ENCODE measurements around the gene INPP4A.

The INPP4A gene

DNA sequence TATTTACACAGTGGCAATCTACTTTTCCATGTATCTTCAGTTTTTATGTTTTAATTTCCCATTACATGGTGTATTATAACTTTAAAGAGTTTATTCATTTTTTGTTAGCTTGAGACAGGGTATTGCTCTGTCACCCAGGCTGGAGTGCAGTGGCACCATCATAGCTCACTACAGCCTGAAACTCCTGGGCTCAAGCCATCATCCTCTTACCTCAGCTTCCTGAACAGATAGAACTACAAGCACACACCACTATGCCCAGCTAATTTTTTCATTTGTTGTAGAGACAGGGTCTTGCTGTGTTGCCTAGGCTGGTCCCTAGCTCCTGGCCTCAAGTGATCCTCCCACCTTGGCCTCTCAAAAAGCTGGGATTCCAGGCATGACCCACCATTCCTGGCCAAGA, 96.8 kb downstream of the INPP4A start:
- DNase-seq (ENCODE audit: low spot score): no peak

GRCh38 chr2:98541906-98542305, 97.2 kb downstream of the INPP4A start:
- DNase-seq (ENCODE audit: low spot score): no peak

- DNase-seq (ENCODE audit: low spot score): no peak
These were observed 98.6 kb downstream of the INPP4A start for GRCh38 chr2:98543214-98543613.

DNA sequence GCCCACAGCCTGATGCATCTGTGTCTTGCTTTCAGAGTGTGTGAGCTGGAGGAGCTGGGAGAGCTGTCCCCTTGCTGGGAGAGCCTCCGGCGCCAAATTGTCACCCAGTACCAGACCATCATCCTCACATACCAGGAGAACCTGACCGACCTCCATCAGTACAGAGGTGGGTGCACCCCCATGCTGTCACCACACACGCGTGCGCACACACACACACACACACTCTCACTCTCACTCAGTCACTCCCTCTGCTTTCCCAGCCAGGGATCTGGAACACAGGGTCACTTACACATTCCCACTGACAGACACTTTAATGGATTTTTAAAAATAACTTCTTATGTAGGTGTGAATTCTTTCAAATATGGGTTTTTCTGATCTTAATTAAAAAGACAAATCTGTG, 99.2 kb downstream of the INPP4A start:
- DNase-seq (ENCODE audit: low spot score): no peak

GRCh38 chr2:98545591-98545990, 100.9 kb downstream of the INPP4A start:
- DNase-seq (ENCODE audit: low spot score): no peak

- no peak for DNase-seq (ENCODE audit: low spot score)
These were observed 101.5 kb downstream of the INPP4A start for GRCh38 chr2:98546186-98546585.

- peak; percentile 28 for DNase-seq (ENCODE audit: low spot score)
These were observed 102.6 kb downstream of the INPP4A start for GRCh38 chr2:98547092-98547790.

DNA sequence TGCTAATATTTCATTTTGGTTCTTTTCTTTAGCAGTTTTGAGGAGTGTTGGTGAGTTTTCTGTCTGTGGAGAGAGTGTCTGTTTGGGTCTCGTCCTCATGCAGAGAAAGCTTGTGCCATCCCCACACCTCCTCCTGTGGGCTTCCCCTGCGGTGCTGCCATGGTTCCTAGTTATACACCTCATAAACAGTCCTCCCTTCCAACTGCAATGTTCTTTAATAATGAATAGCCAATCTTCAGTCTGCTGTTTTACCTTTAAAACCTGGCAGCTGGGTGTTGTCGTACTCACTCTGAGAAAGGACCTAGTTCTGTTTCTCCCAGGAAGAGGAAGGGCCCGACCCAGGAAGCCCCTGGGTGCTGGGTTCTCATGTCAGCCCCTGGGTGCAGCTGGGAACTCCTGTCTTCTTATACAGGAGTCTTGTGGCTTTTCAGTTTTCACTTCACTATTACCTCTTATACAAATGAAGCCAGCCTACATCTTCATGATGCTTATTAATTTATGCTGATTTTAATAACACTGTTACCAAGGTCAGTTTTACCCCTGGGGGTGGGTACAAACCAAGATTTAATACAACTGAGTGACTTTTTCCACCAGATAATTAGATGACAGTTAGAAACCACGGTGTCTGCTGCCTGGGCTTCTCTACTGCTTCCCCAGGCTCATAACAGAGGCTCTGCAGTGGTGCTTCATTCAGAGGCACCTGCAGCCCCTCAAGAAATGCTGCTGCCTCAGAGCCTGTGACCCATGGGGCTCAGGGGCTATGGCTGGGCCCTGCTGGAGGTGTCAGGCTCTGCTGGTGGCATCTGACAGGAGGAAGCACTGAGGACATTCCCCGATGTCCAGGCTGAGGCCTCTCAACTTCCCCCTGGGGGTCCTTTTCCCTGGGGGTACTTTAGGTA, 104.5 kb downstream of the INPP4A start:
- no peak for DNase-seq (ENCODE audit: low spot score)

DNA sequence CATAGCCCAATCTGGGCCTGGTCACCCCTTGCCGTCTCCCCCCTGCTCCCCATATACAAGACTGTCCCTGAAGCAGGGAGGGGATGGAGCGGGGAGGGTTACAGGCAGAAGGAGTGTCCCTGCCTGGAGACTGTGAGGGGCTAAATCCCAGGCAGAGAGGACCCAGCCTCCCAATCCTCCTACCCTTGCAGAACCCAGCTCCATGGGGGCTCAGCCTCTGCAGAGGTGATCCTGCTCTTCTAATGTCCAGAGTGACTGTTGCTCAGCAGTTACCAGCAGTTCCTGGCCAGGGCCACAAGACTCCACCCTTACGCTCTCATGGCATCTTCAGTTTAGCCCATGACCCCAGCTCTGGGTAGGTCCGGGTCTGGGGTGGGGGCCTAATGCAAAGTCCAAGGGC, 105.5 kb downstream of the INPP4A start:
- no peak for DNase-seq (ENCODE audit: low spot score)

DNA sequence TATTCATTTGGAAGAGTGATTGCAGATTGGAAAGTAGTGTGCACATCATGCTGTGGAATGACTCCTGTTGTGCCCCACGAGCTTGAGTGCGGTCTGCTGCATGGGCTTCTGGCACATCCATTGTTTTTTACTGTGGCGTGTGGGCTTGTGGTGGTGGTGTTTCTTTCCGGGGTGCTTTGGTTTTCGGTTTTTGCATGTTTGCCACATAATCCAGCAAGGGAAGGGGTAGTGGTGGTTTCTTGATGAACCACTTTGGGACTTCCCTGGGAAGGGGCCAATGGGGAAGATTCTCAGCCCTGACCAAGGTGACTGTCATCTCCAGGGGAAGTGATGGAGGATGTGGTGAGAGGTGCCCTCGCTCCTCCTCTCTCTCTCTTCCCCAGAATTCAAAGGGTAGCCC, 106.7 kb downstream of the INPP4A start:
- DNase-seq (ENCODE audit: low spot score): peak; percentile 75

GRCh38 chr2:98552499-98553179, 108.0 kb downstream of the INPP4A start:
- DNase-seq (ENCODE audit: low spot score): no peak

- DNase-seq (ENCODE audit: low spot score): no peak
These were observed 109.6 kb downstream of the INPP4A start for GRCh38 chr2:98554116-98554861.

DNA sequence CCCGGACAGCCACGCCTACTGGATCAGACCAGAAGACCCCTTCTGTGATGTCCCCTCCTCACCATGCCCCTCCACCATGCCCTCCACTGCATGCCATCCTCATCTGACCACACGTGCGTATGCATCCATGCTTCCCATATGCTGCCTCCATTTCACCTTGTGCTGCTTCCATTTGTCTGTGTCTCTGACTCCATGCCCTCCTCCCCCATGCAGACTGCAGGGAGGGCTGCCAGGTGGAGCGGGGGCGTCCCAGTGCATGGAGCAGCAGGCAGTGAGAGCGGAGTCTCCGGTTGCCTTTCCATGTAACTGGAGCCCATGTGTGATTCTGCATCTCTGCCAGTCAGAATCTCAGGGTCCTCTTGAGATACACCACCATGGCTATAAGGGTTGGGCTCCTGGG, 111.0 kb downstream of the INPP4A start:
- DNase-seq (ENCODE audit: low spot score): no peak

- DNase-seq (ENCODE audit: low spot score): no peak
These were observed 111.8 kb downstream of the INPP4A start for GRCh38 chr2:98556344-98557033.

- DNase-seq (ENCODE audit: low spot score): no peak
These were observed 114.3 kb downstream of the INPP4A start for GRCh38 chr2:98558852-98559530.

DNA sequence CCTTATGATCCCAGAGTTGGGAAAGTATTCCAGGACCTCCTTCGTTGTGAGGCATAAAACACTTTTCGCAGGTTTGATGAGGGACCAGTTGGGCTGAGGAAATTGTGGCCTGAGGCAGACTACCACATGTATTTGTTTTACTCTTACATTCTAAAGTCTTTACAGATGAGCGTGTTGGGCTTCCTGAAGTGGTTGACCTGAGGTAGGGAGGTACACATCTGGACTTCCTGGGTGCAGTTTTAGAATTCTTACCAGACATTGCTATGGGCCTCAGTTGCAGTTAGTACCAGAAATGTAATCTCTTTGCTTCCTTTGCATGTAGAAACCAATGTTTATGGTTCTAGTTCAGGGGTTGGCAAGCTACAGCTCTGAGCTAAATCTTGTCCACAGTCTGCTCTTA, 114.9 kb downstream of the INPP4A start:
- peak; percentile 17 for DNase-seq (ENCODE audit: low spot score)

DNA sequence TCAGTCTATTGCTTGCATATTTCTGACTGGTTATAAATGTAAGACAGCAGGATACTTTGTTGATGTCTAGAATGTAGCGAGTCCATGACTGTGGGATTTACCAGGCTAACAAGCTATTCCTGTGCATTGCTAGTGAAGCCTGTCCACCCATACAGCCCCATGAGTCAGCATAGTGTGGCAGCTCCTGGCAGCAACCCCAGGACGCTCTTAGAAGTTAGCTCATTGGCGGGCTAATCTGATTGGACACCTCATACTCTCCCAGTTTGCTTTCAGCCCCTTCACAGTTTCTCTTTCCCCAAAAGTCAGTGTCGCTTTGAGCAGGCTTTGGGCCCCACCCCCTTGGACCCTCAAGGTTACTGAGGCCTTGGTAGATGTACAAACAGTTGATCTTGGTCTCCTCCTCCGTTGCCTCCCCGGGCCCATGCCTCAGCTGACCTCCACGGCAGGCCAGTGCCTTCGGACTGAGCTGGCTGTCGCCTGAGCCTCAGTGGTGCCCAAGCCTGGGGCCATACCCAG, 115.7 kb downstream of the INPP4A start:
- DNase-seq (ENCODE audit: low spot score): no peak

- DNase-seq (ENCODE audit: low spot score): no peak
These were observed 116.4 kb downstream of the INPP4A start for GRCh38 chr2:98561018-98561417.

DNA sequence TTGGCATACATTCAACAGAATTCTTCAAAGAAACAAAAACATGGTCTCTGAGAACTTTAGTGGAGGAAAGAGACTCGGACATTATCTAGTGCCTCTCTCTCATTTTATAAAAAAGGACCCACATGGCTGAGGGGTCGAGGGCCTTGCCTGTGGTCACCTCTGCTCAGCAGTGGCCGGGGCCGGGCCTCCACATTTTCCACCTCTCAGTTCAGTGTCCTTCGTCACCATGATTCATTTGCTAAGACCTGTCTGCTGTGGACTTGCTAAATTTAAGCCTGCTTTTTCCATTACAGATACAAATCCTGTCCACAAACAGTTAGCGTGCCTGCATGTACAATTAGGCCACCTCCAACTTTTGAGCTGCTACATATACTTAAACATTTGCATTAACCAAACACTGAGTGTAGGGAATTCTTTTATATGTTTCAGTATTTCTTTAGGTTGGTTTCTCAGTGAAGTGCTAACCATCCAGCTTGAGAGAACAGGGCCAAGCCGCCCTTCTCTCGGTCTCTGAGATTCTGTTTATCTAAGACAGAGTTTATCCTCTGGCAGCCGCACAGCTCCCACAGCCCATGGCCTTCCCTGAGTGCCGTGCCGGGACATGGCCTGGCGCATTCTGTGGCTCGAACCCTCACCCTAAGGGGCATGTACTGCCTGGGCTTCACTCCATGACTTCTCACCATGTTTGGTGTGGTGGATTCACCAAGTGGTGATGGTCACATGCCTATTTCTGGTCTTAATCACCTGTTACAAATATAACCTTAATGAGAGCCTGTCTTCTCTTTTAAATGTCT, 117.4 kb downstream of the INPP4A start:
- no peak for DNase-seq (ENCODE audit: low spot score)

GRCh38 chr2:98563394-98563793, 118.7 kb downstream of the INPP4A start:
- DNase-seq (ENCODE audit: low spot score): no peak

Measured in activated CD4-positive, alpha-beta T cell treated with anti-CD3 and anti-CD28 coated beads, Interleukin-2, Interleukin-4, amounts not matched to agents 100 ng/mL and 50 ng/mL, durations not matched to agents 16 hours and 8 hours (primary cell).